GM10266 (cell line): Measurements from ENCODE around the gene NUMA1.
A peak's percentile ranks its signal among the peaks of the same experiment; 100 is the strongest.

Experiments used
- DNase-seq: peaks from one replicate; pipeline ENCODE4 v3.0.0; 2012; ENCODE audit errors: extremely low spot score
- CTCF ChIP-seq: IDR thresholded peaks from 2 replicates; pipeline ENCODE4 v1.5.1; 2012; ENCODE audit warnings: mild to moderate bottlenecking, low read depth; ENCODE audit not compliant: control insufficient read depth, insufficient read depth; ENCODE audit errors: missing control alignments

The NUMA1 gene

GRCh38 chr11:72111300-72112142, 31.2 kb upstream of the NUMA1 start:
- TF ChIP-seq CTCF = no peak

GRCh38 chr11:72105888-72106287, 25.5 kb upstream of the NUMA1 start, which contains the start of gene TOMT:
Gene TOMT, plus strand, starts transcription at chr11:72105924. Its CDS starts 28 bp downstream, at chr11:72105952.
- no peak for DNase-seq
- no peak for TF ChIP-seq CTCF

More at GRCh38 chr11:72111300-72112142, 31.2 kb upstream of the NUMA1 start:
- DNase-seq = no peak

GRCh38 chr11:72103754-72104167, 23.4 kb upstream of the NUMA1 start:
- TF ChIP-seq CTCF = no peak
- DNase-seq = no peak

GRCh38 chr11:72102946-72103753, 22.8 kb upstream of the NUMA1 start, which contains the start of gene LAMTOR1:
Gene LAMTOR1, minus strand, starts transcription at chr11:72103297. Its CDS starts 73 bp downstream, at chr11:72103224.
- peak; percentile 92 for DNase-seq
- TF ChIP-seq CTCF = peak; percentile 14

- TF ChIP-seq CTCF = no peak
- DNase-seq = no peak
Observed at GRCh38 chr11:72102631-72102945, 22.2 kb upstream of the NUMA1 start.

GRCh38 chr11:72102162-72102561, 21.8 kb upstream of the NUMA1 start:
- DNase-seq = no peak
- TF ChIP-seq CTCF = no peak
